ENCODE data around the gene ATE1.

Gene ATE1

DNA sequence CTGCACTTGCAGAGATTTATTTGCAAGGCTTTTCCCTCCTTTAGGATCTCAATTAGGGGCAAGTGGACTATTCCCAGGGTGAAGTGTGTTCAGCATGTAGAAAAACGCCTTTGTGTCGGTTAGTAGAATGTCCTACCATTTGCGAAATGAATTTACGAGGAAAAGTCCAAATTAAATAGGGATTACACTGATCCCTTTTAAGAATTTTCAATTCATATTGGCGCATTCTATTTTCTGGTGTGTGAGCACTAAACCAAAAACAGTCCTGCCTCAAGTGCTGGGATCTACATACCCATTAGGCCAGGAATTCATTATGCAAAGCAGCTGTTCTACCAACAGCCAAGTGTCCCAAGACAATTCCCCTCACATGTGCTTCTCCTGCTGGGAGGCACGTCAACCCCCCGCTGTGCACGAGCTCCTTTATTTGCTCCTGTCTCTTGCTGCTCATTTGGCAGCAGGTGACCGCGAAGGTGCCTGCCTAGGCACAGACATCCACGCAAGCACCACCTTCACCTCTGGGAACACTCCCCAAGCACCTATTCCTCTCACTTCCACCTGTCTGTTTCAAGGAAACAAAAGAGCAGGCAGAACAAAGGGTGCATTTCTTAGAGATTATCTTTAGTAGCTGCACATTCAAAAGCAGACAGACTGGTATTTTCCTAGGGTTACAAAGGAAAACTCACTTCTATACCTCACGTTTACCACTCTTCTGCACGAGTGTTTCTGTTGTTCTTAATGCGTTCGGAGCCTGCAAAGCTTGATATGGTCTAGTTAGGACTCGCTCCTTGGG, 195.0 kb downstream of the ATE1 start:
- H3K4me3 ChIP-seq (ENCODE audit: low read depth, low read length, poor library complexity, severe bottlenecking) = no peak overlapping the region
- H3K36me3 ChIP-seq (ENCODE audit: insufficient read depth, low read length) = no peaks in the 10 kb centered on the region
- TF ChIP-seq EZH2 (IDR thresholded peaks at IDR 0.05; ENCODE audit: borderline replicate concordance, low read length) = no peak
- no peak overlapping the region for H3K9ac ChIP-seq (ENCODE audit: low read length)
- no peaks in the 10 kb centered on the region for H4K20me1 ChIP-seq (ENCODE audit: insufficient read depth, low read length)
- no peaks in the 10 kb centered on the region for H3K9me3 ChIP-seq (ENCODE audit: low read length)
- no peaks in the 10 kb centered on the region for H3K9me2 ChIP-seq (ENCODE audit: low read depth, low read length)
- no peak overlapping the region for H2AFZ ChIP-seq (ENCODE audit: low read length)
- no peaks in the 10 kb centered on the region for H3K79me2 ChIP-seq (ENCODE audit: insufficient read depth, low read length)
- H3K4me2 ChIP-seq (ENCODE audit: low read length) = no peak overlapping the region
- H3K27me3 ChIP-seq (ENCODE audit: insufficient read depth, low read length) = no peaks in the 10 kb centered on the region
- no peaks in the 10 kb centered on the region for H3K4me1 ChIP-seq (ENCODE audit: insufficient read depth, low read length, severe bottlenecking)
- H3F3A ChIP-seq (ENCODE audit: insufficient read depth, low read length) = no peaks in the 10 kb centered on the region
- H3K27ac ChIP-seq (ENCODE audit: low read depth, low read length, poor library complexity, severe bottlenecking) = no peak overlapping the region

DNA sequence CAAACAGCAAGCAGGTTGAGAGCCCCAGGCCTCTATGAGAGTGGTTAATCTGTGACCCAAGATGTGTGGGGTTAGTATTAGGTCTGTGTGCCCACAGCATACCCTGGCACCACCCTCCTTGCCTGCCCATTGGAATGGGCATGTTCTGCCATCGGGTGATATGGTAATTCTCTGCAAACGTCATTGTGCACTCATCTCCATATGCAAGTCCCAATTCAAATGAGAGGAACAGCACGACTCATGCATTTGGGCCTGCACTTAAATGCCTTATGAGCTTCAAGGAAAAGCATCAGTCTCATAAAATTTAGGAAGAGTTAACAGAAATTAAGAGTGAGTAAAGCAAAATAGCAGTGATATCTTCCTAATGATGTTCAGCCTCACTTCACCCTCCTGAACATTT, 195.7 kb downstream of the ATE1 start:
- Histone ChIP-seq H2AFZ (ENCODE audit: low read length) (no peak overlapping the region), H3K27ac (ENCODE audit: low read depth, low read length, poor library complexity, severe bottlenecking) (no peak overlapping the region), H3K79me2 (ENCODE audit: insufficient read depth, low read length) (no peaks in the 10 kb centered on the region), H3K27me3 (ENCODE audit: insufficient read depth, low read length) (no peaks in the 10 kb centered on the region), H3K36me3 (ENCODE audit: insufficient read depth, low read length) (no peaks in the 10 kb centered on the region), H3K9ac (ENCODE audit: low read length) (no peak overlapping the region), H3K4me3 (ENCODE audit: low read depth, low read length, poor library complexity, severe bottlenecking) (no peak overlapping the region), H3K9me2 (ENCODE audit: low read depth, low read length) (no peaks in the 10 kb centered on the region), H3K4me1 (ENCODE audit: insufficient read depth, low read length, severe bottlenecking) (no peaks in the 10 kb centered on the region), H3K9me3 (ENCODE audit: low read length) (no peaks in the 10 kb centered on the region), H4K20me1 (ENCODE audit: insufficient read depth, low read length) (no peaks in the 10 kb centered on the region), H3K4me2 (ENCODE audit: low read length) (no peak overlapping the region), H3F3A (ENCODE audit: insufficient read depth, low read length) (no peaks in the 10 kb centered on the region)
- TF ChIP-seq, protein P1, sequence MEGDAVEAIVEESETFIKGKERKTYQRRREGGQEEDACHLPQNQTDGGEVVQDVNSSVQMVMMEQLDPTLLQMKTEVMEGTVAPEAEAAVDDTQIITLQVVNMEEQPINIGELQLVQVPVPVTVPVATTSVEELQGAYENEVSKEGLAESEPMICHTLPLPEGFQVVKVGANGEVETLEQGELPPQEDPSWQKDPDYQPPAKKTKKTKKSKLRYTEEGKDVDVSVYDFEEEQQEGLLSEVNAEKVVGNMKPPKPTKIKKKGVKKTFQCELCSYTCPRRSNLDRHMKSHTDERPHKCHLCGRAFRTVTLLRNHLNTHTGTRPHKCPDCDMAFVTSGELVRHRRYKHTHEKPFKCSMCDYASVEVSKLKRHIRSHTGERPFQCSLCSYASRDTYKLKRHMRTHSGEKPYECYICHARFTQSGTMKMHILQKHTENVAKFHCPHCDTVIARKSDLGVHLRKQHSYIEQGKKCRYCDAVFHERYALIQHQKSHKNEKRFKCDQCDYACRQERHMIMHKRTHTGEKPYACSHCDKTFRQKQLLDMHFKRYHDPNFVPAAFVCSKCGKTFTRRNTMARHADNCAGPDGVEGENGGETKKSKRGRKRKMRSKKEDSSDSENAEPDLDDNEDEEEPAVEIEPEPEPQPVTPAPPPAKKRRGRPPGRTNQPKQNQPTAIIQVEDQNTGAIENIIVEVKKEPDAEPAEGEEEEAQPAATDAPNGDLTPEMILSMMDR (IDR thresholded peaks at IDR 0.05; ENCODE audit: low read length) = no peak
- TF ChIP-seq EZH2 (IDR thresholded peaks at IDR 0.05; ENCODE audit: borderline replicate concordance, low read length) = no peak

DNA sequence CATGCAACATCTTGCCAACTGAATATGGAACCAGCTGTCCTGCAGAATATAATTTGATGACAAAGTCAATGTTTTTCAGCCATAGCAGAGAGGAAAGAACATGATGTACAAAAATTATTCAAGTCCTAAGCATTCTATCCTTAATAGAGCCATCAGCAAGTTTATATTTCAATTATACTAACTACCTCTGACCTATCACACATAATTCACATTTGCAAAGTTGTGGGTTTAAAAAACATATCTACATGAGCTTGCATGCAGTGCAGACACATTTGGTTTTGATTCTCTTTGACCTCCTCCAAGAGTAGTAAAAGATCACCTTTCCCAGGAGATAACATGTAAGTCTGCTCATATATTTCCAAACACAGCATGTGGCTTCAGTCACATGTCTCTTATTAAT, 203.5 kb downstream of the ATE1 start:
- Histone ChIP-seq H3K4me3 (ENCODE audit: low read depth, low read length, poor library complexity, severe bottlenecking) (no peak overlapping the region), H3K9me2 (ENCODE audit: low read depth, low read length) (no peaks in the 10 kb centered on the region), H3K27me3 (ENCODE audit: insufficient read depth, low read length) (no peaks in the 10 kb centered on the region; the same call in 1 of the 2 replicates), H4K20me1 (ENCODE audit: insufficient read depth, low read length) (no peaks in the 10 kb centered on the region), H3F3A (ENCODE audit: insufficient read depth, low read length) (no peaks in the 10 kb centered on the region), H3K79me2 (ENCODE audit: insufficient read depth, low read length) (no peaks in the 10 kb centered on the region), H3K4me2 (ENCODE audit: low read length) (no peak overlapping the region), H3K9ac (ENCODE audit: low read length) (no peak overlapping the region), H3K9me3 (ENCODE audit: low read length) (no peaks in the 10 kb centered on the region), H3K4me1 (ENCODE audit: insufficient read depth, low read length, severe bottlenecking) (no peaks in the 10 kb centered on the region), H3K27ac (ENCODE audit: low read depth, low read length, poor library complexity, severe bottlenecking) (no peak overlapping the region), H2AFZ (ENCODE audit: low read length) (no peak overlapping the region), H3K36me3 (ENCODE audit: insufficient read depth, low read length) (no peaks in the 10 kb centered on the region)
- no peak for TF ChIP-seq EZH2 (IDR thresholded peaks at IDR 0.05; ENCODE audit: borderline replicate concordance, low read length)
- TF ChIP-seq, protein P1 (IDR thresholded peaks at IDR 0.05; ENCODE audit: low read length) = no peak

DNA sequence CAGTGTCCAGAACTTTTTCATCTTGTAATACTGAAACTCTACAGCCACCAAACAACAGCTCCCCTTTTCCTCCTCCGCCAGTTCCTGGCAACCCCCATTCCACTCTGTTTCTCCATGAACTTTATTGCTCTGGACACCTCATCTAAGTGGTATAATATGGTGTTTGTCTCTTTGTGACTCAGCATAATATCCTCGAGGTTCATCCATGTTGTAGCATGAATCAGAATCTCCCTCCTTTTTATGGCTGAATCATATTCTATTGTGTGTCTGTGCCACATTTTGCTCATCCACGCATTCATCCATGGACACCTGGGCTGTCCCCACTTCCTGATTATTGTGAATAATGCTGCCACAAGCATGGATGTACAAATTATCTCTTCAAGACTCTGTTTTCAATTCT, 205.2 kb downstream of the ATE1 start:
- H4K20me1 ChIP-seq (ENCODE audit: insufficient read depth, low read length) = no peaks in the 10 kb centered on the region
- H3K27ac ChIP-seq (ENCODE audit: low read depth, low read length, poor library complexity, severe bottlenecking) = no peak overlapping the region
- H3K9ac ChIP-seq (ENCODE audit: low read length) = no peak overlapping the region
- H3K4me1 ChIP-seq (ENCODE audit: insufficient read depth, low read length, severe bottlenecking) = no peaks in the 10 kb centered on the region
- no peaks in the 10 kb centered on the region for H3K9me2 ChIP-seq (ENCODE audit: low read depth, low read length)
- H3K4me3 ChIP-seq (ENCODE audit: low read depth, low read length, poor library complexity, severe bottlenecking) = no peak overlapping the region
- H2AFZ ChIP-seq (ENCODE audit: low read length) = no peak overlapping the region
- no peak overlapping the region for H3K4me2 ChIP-seq (ENCODE audit: low read length)
- no peaks in the 10 kb centered on the region for H3F3A ChIP-seq (ENCODE audit: insufficient read depth, low read length)
- TF ChIP-seq EZH2 (IDR thresholded peaks at IDR 0.05; ENCODE audit: borderline replicate concordance, low read length) = no peak
- TF ChIP-seq, protein P1 (IDR thresholded peaks at IDR 0.05; ENCODE audit: low read length) = no peak
- no peaks in the 10 kb centered on the region for H3K79me2 ChIP-seq (ENCODE audit: insufficient read depth, low read length)
- H3K9me3 ChIP-seq (ENCODE audit: low read length) = no peaks in the 10 kb centered on the region
- H3K36me3 ChIP-seq (ENCODE audit: insufficient read depth, low read length) = no peaks in the 10 kb centered on the region
- no peaks in the 10 kb centered on the region; the same call in 1 of the 2 replicates for H3K27me3 ChIP-seq (ENCODE audit: insufficient read depth, low read length)

All from OCI-LY1 (cell line).